SU-DHL-6 (cell line): ENCODE results near the gene SH3PXD2B.

Experiments used
- EZH2phosphoT487 ChIP-seq: fragments of 200-600 bp; sonication (generic), shearing (Covaris generic); conservative IDR thresholded peaks from 2 replicates; pipeline ENCODE4 v1.6.1; 2018; ENCODE audit warnings: mild to moderate bottlenecking, antibody characterized with exemption, low read length, moderate library complexity, mixed read lengths
- TF ChIP-seq, protein P1 (sequence below): fragments of 200-600 bp; sonication (generic); IDR thresholded peaks from one replicate; pipeline ENCODE4 v1.5.1; 2017; ENCODE audit warnings: antibody characterized with exemption, mild to moderate bottlenecking, low read length, moderate library complexity; ENCODE audit not compliant: insufficient read depth, poor library complexity, severe bottlenecking

DNA sequence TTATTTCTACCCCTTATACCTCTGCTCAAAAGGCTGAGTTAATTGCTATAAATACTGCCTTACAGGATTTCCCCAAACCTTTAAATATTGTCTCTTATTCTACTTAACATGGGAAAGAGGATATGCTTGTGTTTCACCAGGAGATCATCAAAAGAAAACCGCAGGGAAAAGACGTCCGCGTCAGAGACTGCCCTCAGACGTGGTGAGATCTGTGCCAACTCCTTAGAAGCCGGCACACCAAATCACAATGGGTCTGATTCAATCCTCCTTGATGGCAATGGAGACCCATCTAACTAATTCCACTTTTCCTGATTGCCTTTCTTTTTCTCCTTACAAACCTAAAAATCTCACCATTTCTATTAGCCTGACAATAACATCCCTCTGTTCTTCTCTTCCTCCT is 55.0 kb downstream of the SH3PXD2B start:
- TF ChIP-seq, protein P1, sequence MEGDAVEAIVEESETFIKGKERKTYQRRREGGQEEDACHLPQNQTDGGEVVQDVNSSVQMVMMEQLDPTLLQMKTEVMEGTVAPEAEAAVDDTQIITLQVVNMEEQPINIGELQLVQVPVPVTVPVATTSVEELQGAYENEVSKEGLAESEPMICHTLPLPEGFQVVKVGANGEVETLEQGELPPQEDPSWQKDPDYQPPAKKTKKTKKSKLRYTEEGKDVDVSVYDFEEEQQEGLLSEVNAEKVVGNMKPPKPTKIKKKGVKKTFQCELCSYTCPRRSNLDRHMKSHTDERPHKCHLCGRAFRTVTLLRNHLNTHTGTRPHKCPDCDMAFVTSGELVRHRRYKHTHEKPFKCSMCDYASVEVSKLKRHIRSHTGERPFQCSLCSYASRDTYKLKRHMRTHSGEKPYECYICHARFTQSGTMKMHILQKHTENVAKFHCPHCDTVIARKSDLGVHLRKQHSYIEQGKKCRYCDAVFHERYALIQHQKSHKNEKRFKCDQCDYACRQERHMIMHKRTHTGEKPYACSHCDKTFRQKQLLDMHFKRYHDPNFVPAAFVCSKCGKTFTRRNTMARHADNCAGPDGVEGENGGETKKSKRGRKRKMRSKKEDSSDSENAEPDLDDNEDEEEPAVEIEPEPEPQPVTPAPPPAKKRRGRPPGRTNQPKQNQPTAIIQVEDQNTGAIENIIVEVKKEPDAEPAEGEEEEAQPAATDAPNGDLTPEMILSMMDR: no peak
- TF ChIP-seq EZH2phosphoT487: no peak
